Ishikawa (cell line): ENCODE data around the gene EVL.

Experiments used
- CEBPB ChIP-seq: IDR thresholded peaks from 2 replicates; pipeline ENCODE4 v1.6.1; 2012
- CREB1 ChIP-seq: IDR thresholded peaks from 2 replicates; pipeline ENCODE4 v1.6.1; 2012; ENCODE audit warnings: low read depth
- EGR1 ChIP-seq: IDR thresholded peaks from 2 replicates; pipeline ENCODE4 v1.6.1; 2012
- EP300 ChIP-seq: IDR thresholded peaks from 2 replicates; pipeline ENCODE4 v1.6.1; 2012; ENCODE audit warnings: borderline replicate concordance
- NFIC ChIP-seq: IDR thresholded peaks from 2 replicates; pipeline ENCODE4 v1.6.1; 2012
- RAD21 ChIP-seq: IDR thresholded peaks from 2 replicates; pipeline ENCODE4 v1.6.1; 2012; ENCODE audit warnings: low read depth
- TAF1 ChIP-seq: IDR thresholded peaks from 2 replicates; pipeline ENCODE4 v1.6.1; 2012; ENCODE audit warnings: low read depth, mild to moderate bottlenecking
- TCF12 ChIP-seq: IDR thresholded peaks from 2 replicates; pipeline ENCODE4 v1.6.1; 2012; ENCODE audit warnings: low read depth
- TEAD4 ChIP-seq: IDR thresholded peaks from 2 replicates; pipeline ENCODE4 v1.6.1; 2012
- YY1 ChIP-seq: IDR thresholded peaks from 2 replicates; pipeline ENCODE4 v1.6.1; 2012; ENCODE audit warnings: low read depth
- ZBTB7A ChIP-seq: IDR thresholded peaks from 2 replicates; pipeline ENCODE4 v1.6.1; 2012; ENCODE audit warnings: low read depth
- TF ChIP-seq, protein P1 (sequence below): IDR thresholded peaks from 2 replicates; pipeline ENCODE4 v1.6.1; 2012; ENCODE audit warnings: low read depth, mild to moderate bottlenecking
- TF ChIP-seq, protein P2 (sequence below): IDR thresholded peaks from 2 replicates; pipeline ENCODE4 v1.6.1; 2012
- TF ChIP-seq, protein P3 (sequence below): IDR thresholded peaks from 2 replicates; pipeline ENCODE4 v1.6.1; 2012

GRCh38 chr14:100155756-100156616 is 90.8 kb downstream of the EVL start:
- TF ChIP-seq NFIC = no peak
- no peak for TF ChIP-seq EGR1
- TF ChIP-seq CEBPB = no peak
- TF ChIP-seq, protein P1, sequence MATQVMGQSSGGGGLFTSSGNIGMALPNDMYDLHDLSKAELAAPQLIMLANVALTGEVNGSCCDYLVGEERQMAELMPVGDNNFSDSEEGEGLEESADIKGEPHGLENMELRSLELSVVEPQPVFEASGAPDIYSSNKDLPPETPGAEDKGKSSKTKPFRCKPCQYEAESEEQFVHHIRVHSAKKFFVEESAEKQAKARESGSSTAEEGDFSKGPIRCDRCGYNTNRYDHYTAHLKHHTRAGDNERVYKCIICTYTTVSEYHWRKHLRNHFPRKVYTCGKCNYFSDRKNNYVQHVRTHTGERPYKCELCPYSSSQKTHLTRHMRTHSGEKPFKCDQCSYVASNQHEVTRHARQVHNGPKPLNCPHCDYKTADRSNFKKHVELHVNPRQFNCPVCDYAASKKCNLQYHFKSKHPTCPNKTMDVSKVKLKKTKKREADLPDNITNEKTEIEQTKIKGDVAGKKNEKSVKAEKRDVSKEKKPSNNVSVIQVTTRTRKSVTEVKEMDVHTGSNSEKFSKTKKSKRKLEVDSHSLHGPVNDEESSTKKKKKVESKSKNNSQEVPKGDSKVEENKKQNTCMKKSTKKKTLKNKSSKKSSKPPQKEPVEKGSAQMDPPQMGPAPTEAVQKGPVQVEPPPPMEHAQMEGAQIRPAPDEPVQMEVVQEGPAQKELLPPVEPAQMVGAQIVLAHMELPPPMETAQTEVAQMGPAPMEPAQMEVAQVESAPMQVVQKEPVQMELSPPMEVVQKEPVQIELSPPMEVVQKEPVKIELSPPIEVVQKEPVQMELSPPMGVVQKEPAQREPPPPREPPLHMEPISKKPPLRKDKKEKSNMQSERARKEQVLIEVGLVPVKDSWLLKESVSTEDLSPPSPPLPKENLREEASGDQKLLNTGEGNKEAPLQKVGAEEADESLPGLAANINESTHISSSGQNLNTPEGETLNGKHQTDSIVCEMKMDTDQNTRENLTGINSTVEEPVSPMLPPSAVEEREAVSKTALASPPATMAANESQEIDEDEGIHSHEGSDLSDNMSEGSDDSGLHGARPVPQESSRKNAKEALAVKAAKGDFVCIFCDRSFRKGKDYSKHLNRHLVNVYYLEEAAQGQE = no peak
- TF ChIP-seq EP300 = no peak
- no peak for TF ChIP-seq CREB1
- TF ChIP-seq TCF12 = no peak
- no peak for TF ChIP-seq TAF1
- TF ChIP-seq RAD21 = no peak
- TF ChIP-seq ZBTB7A = no peak
- TF ChIP-seq, protein P2, sequence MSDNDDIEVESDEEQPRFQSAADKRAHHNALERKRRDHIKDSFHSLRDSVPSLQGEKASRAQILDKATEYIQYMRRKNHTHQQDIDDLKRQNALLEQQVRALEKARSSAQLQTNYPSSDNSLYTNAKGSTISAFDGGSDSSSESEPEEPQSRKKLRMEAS = no peak
- TF ChIP-seq, protein P3, sequence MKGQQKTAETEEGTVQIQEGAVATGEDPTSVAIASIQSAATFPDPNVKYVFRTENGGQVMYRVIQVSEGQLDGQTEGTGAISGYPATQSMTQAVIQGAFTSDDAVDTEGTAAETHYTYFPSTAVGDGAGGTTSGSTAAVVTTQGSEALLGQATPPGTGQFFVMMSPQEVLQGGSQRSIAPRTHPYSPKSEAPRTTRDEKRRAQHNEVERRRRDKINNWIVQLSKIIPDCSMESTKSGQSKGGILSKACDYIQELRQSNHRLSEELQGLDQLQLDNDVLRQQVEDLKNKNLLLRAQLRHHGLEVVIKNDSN = no peak
- TF ChIP-seq YY1 = no peak
- no peak for TF ChIP-seq TEAD4
